Measurements from ENCODE around the gene POLD3. TPM values are rescaled to one million over a fixed set of nuclear protein-coding genes. Genes with fewer than 3 reads are reported as not detected.
"Not testable (repeated sequence)": the region's sequence is repeated elsewhere in the genome, so short reads cannot be mapped to it uniquely, and the experiment has no call there.

The POLD3 gene
- total RNA-seq, 2 donors from 2014 or later: 5.6 to 14.5 TPM

DNA sequence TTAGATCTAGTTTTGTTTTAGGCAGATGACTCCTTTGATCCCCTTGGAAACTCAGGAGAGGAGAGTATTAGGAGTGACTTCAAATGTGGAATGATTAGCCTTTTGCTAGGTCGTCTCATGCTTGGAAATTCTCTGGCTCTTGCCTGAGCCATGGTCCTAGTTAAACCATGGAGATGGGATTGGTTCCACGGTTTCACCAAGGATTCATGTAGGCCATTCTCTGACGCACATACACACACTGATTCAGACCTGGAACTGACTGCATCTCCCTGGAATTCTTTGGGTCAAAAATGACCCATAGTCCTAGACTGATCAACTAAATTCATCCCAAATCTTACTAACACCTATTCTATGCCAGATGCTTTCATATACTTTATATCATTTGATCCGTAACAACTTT is 56.5 kb downstream of the POLD3 start:
- no peaks in the 10 kb centered on the region for H3K27me3 ChIP-seq (replicated peaks; ENCODE audit: insufficient read depth)
- peaks cover 0 to 5% of the 10 kb centered on the region in 2 donors for H3K4me1 ChIP-seq (ENCODE audit: control insufficient read depth in 1 of 2, low read depth in 2 of 2)
- no peaks in the 10 kb centered on the region for H3K36me3 ChIP-seq
- no peak overlapping the region for H3K4me3 ChIP-seq
- TF ChIP-seq CTCF (IDR thresholded peaks at IDR 0.05): no peak
- DNase-seq (ENCODE audit: low spot score): no peak
- ATAC-seq (ENCODE audit: insufficient number of reproducible peaks, low FRiP score, low read depth): no peak
- no peak overlapping the region for H3K27ac ChIP-seq
- no peaks in the 10 kb centered on the region for H3K9me3 ChIP-seq

GRCh38 chr11:74650498-74650897 is 58.1 kb downstream of the POLD3 start:
- H3K27me3 ChIP-seq (replicated peaks; ENCODE audit: insufficient read depth): no peaks in the 10 kb centered on the region
- no peak overlapping the region for H3K4me3 ChIP-seq
- no peak for TF ChIP-seq CTCF (IDR thresholded peaks at IDR 0.05)
- H3K27ac ChIP-seq: no peak overlapping the region
- no peaks in the 10 kb centered on the region for H3K9me3 ChIP-seq
- H3K36me3 ChIP-seq: no peaks in the 10 kb centered on the region
- DNase-seq (ENCODE audit: low spot score): no peak
- no peak for ATAC-seq (ENCODE audit: insufficient number of reproducible peaks, low FRiP score, low read depth)
- no peaks in the 10 kb centered on the region for H3K4me1 ChIP-seq (ENCODE audit: control insufficient read depth in 1 of 2, low read depth in 2 of 2)

- no peak for ATAC-seq (ENCODE audit: insufficient number of reproducible peaks, low FRiP score, low read depth)
- no peaks in the 10 kb centered on the region for H3K36me3 ChIP-seq
- DNase-seq (ENCODE audit: low spot score): no peak
- H3K27ac ChIP-seq: no peak overlapping the region
- no peaks in the 10 kb centered on the region for H3K4me1 ChIP-seq (ENCODE audit: control insufficient read depth in 1 of 2, low read depth in 2 of 2)
- no peak for TF ChIP-seq CTCF (IDR thresholded peaks at IDR 0.05)
- no peaks in the 10 kb centered on the region for H3K9me3 ChIP-seq
- no peaks in the 10 kb centered on the region for H3K27me3 ChIP-seq (replicated peaks; ENCODE audit: insufficient read depth)
- H3K4me3 ChIP-seq: no peak overlapping the region
Observed at GRCh38 chr11:74654976-74655375, 62.6 kb downstream of the POLD3 start.

- ATAC-seq (ENCODE audit: insufficient number of reproducible peaks, low FRiP score, low read depth); DNase-seq (ENCODE audit: low spot score); H3K4me1 ChIP-seq (ENCODE audit: control insufficient read depth in 1 of 2, low read depth in 2 of 2); H3K4me3 ChIP-seq; H3K27ac ChIP-seq; H3K27me3 ChIP-seq (replicated peaks; ENCODE audit: insufficient read depth); H3K9me3 ChIP-seq; H3K36me3 ChIP-seq: not testable (repeated sequence)
Observed at GRCh38 chr11:74659124-74659523, 66.7 kb downstream of the POLD3 start.

DNA sequence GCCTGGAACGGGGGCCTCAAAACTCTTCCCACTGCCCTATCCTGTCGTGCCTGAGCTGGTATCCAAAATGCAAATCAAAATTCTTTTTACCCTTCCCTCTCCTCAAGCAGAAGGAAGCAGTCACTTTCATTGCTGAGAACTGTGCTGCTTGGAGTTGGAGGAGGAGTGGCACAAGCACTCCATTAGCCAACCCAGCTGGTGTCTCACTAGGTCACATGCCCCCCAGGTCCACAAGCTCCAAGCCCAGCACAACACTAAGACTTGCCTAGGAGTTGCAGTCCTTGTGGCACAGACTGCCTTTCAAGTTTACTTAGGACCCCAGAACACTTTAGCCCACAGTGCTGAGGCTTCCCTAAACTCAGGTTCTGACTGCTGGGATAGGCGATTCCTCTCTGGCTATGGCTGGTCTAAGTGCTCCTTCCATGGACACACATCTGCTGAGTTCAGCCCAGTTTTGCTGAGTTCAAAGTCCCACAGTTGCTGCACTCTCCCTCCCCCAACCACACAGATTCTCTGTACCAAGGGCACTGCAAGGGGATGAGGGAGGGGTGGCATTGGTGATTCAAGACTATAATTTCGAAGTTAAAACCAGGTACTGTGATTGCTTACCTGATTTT is 70.2 kb downstream of the POLD3 start:
- H3K27me3 ChIP-seq (replicated peaks; ENCODE audit: insufficient read depth): no peaks in the 10 kb centered on the region
- H3K4me1 ChIP-seq (ENCODE audit: control insufficient read depth in 1 of 2, low read depth in 2 of 2): no peaks in the 10 kb centered on the region
- no peak overlapping the region for H3K27ac ChIP-seq
- no peak for DNase-seq (ENCODE audit: low spot score)
- no peak for ATAC-seq (ENCODE audit: insufficient number of reproducible peaks, low FRiP score, low read depth)
- H3K9me3 ChIP-seq: no peaks in the 10 kb centered on the region
- no peak overlapping the region for H3K4me3 ChIP-seq
- no peak for TF ChIP-seq CTCF (IDR thresholded peaks at IDR 0.05)
- H3K36me3 ChIP-seq: no peaks in the 10 kb centered on the region

GRCh38 chr11:74663315-74663714 is 70.9 kb downstream of the POLD3 start:
- no peaks in the 10 kb centered on the region for H3K36me3 ChIP-seq
- no peaks in the 10 kb centered on the region for H3K27me3 ChIP-seq (replicated peaks; ENCODE audit: insufficient read depth)
- no peak overlapping the region for H3K4me3 ChIP-seq
- no peaks in the 10 kb centered on the region for H3K9me3 ChIP-seq
- DNase-seq (ENCODE audit: low spot score): no peak
- H3K4me1 ChIP-seq (ENCODE audit: control insufficient read depth in 1 of 2, low read depth in 2 of 2): no peaks in the 10 kb centered on the region
- no peak for TF ChIP-seq CTCF (IDR thresholded peaks at IDR 0.05)
- H3K27ac ChIP-seq: no peak overlapping the region
- ATAC-seq (ENCODE audit: insufficient number of reproducible peaks, low FRiP score, low read depth): no peak

All from thoracic aorta (tissue), 2 donors.